Common myeloid progenitor, CD34-positive (primary cell): ENCODE measurements around the gene HMG20B. TPM values are rescaled to one million over a fixed set of nuclear protein-coding genes. Genes with fewer than 3 reads are reported as not detected.

Experiments
- CTCF ChIA-PET: fragments of 350-600 bp; sonication (Branson Sonifier 250); formaldehyde crosslinking; loops from one replicate; lab custom pipeline; 2021; ENCODE audit warnings: antibody characterized with exemption; lab: Charles Lee
- POLR2A ChIA-PET: fragments of 350-600 bp; sonication (Branson Sonifier 250); formaldehyde crosslinking; loops from one replicate; lab custom pipeline; 2021; ENCODE audit warnings: antibody characterized with exemption; lab: Charles Lee
- DNase-seq, 3 donors: peaks; one replicate each; pipeline versions ENCODE4 v3.0.0 to v3.0.0-alpha.2; 2013
- H3K27ac ChIP-seq, 2 experiments: 1 replicate in 1 of 2; 2 replicates in 1 of 2; pipeline ENCODE4 v1.7.0; 2013; ENCODE audit warnings: inconsistent platforms in 2 of 2, low read length in 2 of 2, mild to moderate bottlenecking in 2 of 2, low read depth in 1 of 2, moderate library complexity in 1 of 2; ENCODE audit not compliant: severe bottlenecking in 2 of 2, insufficient read depth in 1 of 2, poor library complexity in 1 of 2
- H3K27me3 ChIP-seq, 5 experiments: replicated peaks in 2 of 5; 1 replicate in 3 of 5; 2 replicates in 2 of 5; pipeline versions ENCODE4 v1.6.1 to v1.7.0; 2013; ENCODE audit warnings: low read length in 4 of 5, mild to moderate bottlenecking in 2 of 5, moderate library complexity in 2 of 5, inconsistent platforms in 1 of 5; ENCODE audit not compliant: insufficient read depth in 5 of 5, control insufficient read depth in 4 of 5
- H3K36me3 ChIP-seq, 4 experiments: 1 replicate in 2 of 4; 2 replicates in 2 of 4; pipeline versions ENCODE4 v1.6.1 to v1.7.0; 2013; ENCODE audit warnings: low read length in 3 of 4, control low read depth in 1 of 4, mild to moderate bottlenecking in 1 of 4; ENCODE audit not compliant: control insufficient read depth in 4 of 4, insufficient read depth in 4 of 4
- H3K4me1 ChIP-seq, 4 experiments: 1 replicate in 3 of 4; 2 replicates in 1 of 4; pipeline versions ENCODE4 v1.6.1 to v1.7.1; 2013; ENCODE audit warnings: low read length in 3 of 4, mild to moderate bottlenecking in 3 of 4, control low read depth in 1 of 4, inconsistent platforms in 1 of 4, moderate library complexity in 1 of 4; ENCODE audit not compliant: control insufficient read depth in 4 of 4, insufficient read depth in 4 of 4; ENCODE audit errors: control extremely low read depth in 1 of 4
- H3K4me3 ChIP-seq, 7 experiments: 1 replicate in 4 of 7; 2 replicates in 3 of 7; pipeline versions ENCODE4 v1.5.1 to v1.7.0; 2013; ENCODE audit warnings: mild to moderate bottlenecking in 7 of 7, low read length in 6 of 7, moderate library complexity in 6 of 7, inconsistent platforms in 2 of 7, low read depth in 2 of 7, control low read depth in 1 of 7; ENCODE audit not compliant: insufficient read depth in 4 of 7, control insufficient read depth in 1 of 7; ENCODE audit errors: extremely low read depth in 1 of 7
- H3K9me3 ChIP-seq, 5 experiments: 1 replicate in 4 of 5; 2 replicates in 1 of 5; pipeline versions ENCODE4 v1.6.1 to v1.7.1; 2013; ENCODE audit warnings: low read length in 4 of 5, mild to moderate bottlenecking in 2 of 5, inconsistent platforms in 1 of 5, low read depth in 1 of 5, moderate library complexity in 1 of 5; ENCODE audit not compliant: control insufficient read depth in 4 of 5, insufficient read depth in 2 of 5; ENCODE audit errors: control extremely low read depth in 1 of 5
- WGBS: methylation state at CpG from one replicate; pipeline ENCODE4 v1.1.5; 2013; ENCODE audit not compliant: insufficient coverage; 5-methylcytosine and 5-hydroxymethylcytosine counted together
- polyA plus RNA-seq: library from polyadenylated mRNA; unstranded; fragments of 120-200 nt; gene quantifications from one replicate; pipeline ENCODE4 v1.2.1, GENCODE V29; 2013

The HMG20B gene
- 73.6 TPM for polyA plus RNA-seq

DNA sequence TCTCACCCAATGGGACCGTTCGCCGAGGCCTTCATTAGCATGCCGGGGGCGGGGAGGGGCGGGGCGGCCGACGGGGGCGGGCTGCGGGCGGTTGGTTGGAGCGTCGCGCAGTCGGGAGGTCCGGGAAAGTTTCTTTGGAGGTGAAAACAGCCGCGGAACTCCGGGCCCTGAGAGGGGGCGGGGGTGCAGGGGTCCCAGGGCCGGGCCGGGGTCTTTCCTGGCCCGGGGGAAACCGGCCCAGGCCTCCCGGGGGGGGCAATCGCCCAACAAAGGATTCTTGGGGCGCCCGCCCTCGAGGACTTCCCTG lies at the start of gene HMG20B:
HMG20B (plus strand) TSS at position 90 of the 307 bp plus-strand sequence. CDS start 366 bp downstream, outside the sequence.
- ChIA-PET POLR2A (no interaction called here), CTCF (no interaction called here)

GRCh38 chr19:3523361-3524077 lies 49.2 kb upstream of the HMG20B start:
- Histone ChIP-seq H3K9me3 (no peaks in the 10 kb centered on the region), H3K4me3 (no peak overlapping the region), H3K27ac (no peak overlapping the region), H3K4me1 (peaks cover 0 to 3% (median 1%) of the 10 kb centered on the region in 4 experiments), H3K36me3 (peaks cover 4 to 75% (median 55%) of the 10 kb centered on the region in 4 experiments), H3K27me3 (no peaks in the 10 kb centered on the region)
- no peak for DNase-seq
- ChIA-PET CTCF (no interaction called here), POLR2A (no interaction called here)
- WGBS = 92% methylated on average over 20 of the region's 21 CpGs

More for the DNA sequence above, at the start of gene HMG20B:
- no peak for DNase-seq
- 0% methylated on average over 19 of the region's 30 CpGs for WGBS
- Histone ChIP-seq H3K4me3 (peak within 1 kb of the TSS; percentile 64 to 92 (median 80)), H3K27ac (peak within 1 kb of the TSS; percentile 54 to 76), H3K4me1 (peaks cover 0 to 27% (median 17%) of the 10 kb centered on the region in 4 experiments), H3K9me3 (no peaks in the 10 kb centered on the region), H3K27me3 (no peaks in the 10 kb centered on the region), H3K36me3 (peaks cover 0 to 19% (median 7%) of the 10 kb centered on the region in 4 experiments)

DNA sequence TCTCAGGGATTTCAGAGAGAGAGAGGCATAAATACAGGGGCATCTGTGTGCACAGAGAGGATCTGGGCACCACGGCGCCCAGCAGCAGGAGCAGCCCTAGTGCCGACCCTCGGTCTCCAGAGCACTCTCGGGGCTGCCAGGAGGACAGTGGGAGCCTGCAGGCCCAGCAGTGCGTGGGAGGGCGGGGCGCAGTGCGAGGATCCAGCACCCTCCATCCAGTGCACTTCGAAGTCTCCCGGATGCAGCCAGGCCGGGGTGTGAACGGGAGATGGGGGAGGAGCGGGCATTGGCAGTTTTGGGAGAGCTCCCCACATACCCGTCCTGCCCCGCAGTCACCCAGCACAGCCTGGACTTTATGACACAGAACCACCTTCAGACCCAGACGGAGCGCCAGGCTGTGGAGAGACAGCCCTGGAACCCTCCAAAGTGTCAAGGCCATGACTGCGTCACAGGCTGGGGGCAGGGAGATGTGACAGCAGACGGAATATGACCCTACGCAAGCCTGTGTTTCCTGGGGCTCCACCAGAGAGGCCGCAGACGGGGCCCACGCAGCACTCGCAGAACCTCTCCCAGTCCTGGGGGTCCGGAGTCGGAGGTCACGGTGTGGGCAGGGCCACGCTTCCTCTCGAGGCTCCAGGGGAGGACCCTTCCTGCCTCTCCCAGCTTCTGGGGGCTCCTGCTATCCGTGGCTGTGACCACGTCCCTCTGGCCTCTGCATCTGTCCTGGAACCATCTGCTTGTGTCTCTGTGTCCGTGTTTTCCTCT lies 48.5 kb upstream of the HMG20B start:
- CTCF ChIA-PET = no interaction called here
- POLR2A ChIA-PET = no interaction called here

GRCh38 chr19:3524904-3525451 lies 47.8 kb upstream of the HMG20B start:
- CTCF ChIA-PET = no interaction called here
- Histone ChIP-seq H3K27ac (no peak overlapping the region), H3K4me3 (no peak overlapping the region), H3K27me3 (no peaks in the 10 kb centered on the region), H3K4me1 (peaks cover 0 to 2% (median under 1%) of the 10 kb centered on the region in 4 experiments), H3K36me3 (peaks cover 4 to 66% (median 48%) of the 10 kb centered on the region in 4 experiments), H3K9me3 (no peaks in the 10 kb centered on the region)
- DNase-seq = no peak
- POLR2A ChIA-PET = no interaction called here
- over 99% methylated on average over 13 of the region's 20 CpGs for WGBS

More for the DNA sequence above, 48.5 kb upstream of the HMG20B start:
- no peak for DNase-seq
- Histone ChIP-seq H3K4me1 (peaks cover 0 to 3% (median 1%) of the 10 kb centered on the region in 4 experiments), H3K36me3 (peaks cover 4 to 71% (median 53%) of the 10 kb centered on the region in 4 experiments), H3K4me3 (no peak overlapping the region), H3K27ac (no peak overlapping the region), H3K9me3 (no peaks in the 10 kb centered on the region), H3K27me3 (no peaks in the 10 kb centered on the region)
- 98% methylated on average over 21 of the region's 33 CpGs for WGBS

- CTCF ChIA-PET = interaction anchor here (0.9 kb wide), 1 partner anchor 19 kb away, joined by 3 read pairs; no protein-coding TSS in a partner anchor
- POLR2A ChIA-PET = interaction anchor here (0.6 kb wide), 1 partner anchor 1070 kb away, joined by 3 read pairs; no protein-coding TSS in a partner anchor
- Histone ChIP-seq H3K36me3 (peaks cover 6 to 75% (median 49%) of the 10 kb centered on the region in 4 experiments), H3K27me3 (no peaks in the 10 kb centered on the region), H3K4me3 (no peak overlapping the region), H3K4me1 (no peaks in the 10 kb centered on the region), H3K27ac (no peak overlapping the region), H3K9me3 (no peaks in the 10 kb centered on the region)
- DNase-seq = no peak
- 96% methylated on average over 25 of the region's 28 CpGs for WGBS
Observed at GRCh38 chr19:3526507-3527237, 46.1 kb upstream of the HMG20B start.

DNA sequence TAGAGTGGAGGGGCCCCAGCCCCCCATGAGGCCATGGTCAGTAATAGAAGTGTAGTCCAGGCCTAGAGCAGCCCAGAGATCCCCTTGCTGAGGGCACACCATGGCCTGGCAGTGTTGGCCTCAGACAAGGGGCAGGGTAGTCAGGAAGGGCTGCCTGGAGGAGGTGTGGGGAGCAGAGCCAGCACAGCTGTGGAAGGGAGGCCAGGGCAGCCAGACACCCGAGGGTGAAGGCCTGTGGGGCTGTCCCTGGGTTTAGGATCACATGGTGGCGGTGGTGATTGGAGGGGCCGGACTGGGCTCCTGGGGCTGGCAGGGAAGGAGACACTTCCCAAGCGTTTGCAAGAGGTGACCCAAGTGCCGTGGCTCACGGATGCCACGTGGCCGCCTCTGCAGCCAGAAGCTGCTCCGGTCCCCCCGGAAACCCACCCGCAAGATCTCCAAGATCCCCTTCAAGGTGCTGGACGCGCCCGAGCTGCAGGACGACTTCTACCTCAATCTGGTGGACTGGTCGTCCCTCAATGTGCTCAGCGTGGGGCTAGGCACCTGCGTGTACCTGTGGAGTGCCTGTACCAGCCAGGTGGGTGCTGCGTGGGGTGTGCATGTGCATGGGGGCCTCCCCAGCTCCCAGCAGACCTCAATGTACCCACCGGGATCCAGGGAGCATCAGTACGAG lies 45.4 kb upstream of the HMG20B start:
- CTCF ChIA-PET = interaction anchor here (0.9 kb wide), 1 partner anchor 18 kb away, joined by 3 read pairs; no protein-coding TSS in a partner anchor
- DNase-seq = no peak
- 98% methylated on average over 20 of the region's 21 CpGs for WGBS
- Histone ChIP-seq H3K27ac (no peak overlapping the region), H3K9me3 (no peaks in the 10 kb centered on the region), H3K4me1 (no peaks in the 10 kb centered on the region), H3K27me3 (no peaks in the 10 kb centered on the region), H3K36me3 (peaks cover 8 to 79% (median 49%) of the 10 kb centered on the region in 4 experiments), H3K4me3 (no peak overlapping the region)
- POLR2A ChIA-PET = no interaction called here
